HEK293 (cell line): ENCODE results near the gene LTK.

Experiments used
- CTCF ChIA-PET: fragments of 350-600 bp; formaldehyde crosslinking; extraction: SDS; loops from one replicate; lab custom pipeline; 2021; ENCODE audit warnings: antibody characterized with exemption; lab: Yijun Ruan, JAX
- POLR2A ChIA-PET: fragments of 300-600 bp; formaldehyde crosslinking; extraction: SDS; loops from one replicate; lab custom pipeline; 2020; ENCODE audit warnings: antibody characterized with exemption, inconsistent platforms; lab: Yijun Ruan, JAX
- H3K27ac ChIP-seq: fragments of 200-500 bp; sonication (Bioruptor generic); 2 replicates; pipeline ENCODE4 v1.5.1; 2014; ENCODE audit warnings: low read depth, low read length, control low read depth, inconsistent platforms; ENCODE audit errors: extremely low read depth
- H3K36me3 ChIP-seq, 2 experiments: fragments of 200-500 bp in 1 of 2; sonication (Bioruptor generic) in 1 of 2; 1 replicate in 1 of 2; 2 replicates in 1 of 2; pipeline ENCODE4 v1.5.1; 2014 to 2017; ENCODE audit warnings: inconsistent platforms in 2 of 2, low read length in 2 of 2; ENCODE audit not compliant: control insufficient read depth in 2 of 2, insufficient read depth in 1 of 2
- H3K4me1 ChIP-seq: fragments of 200-500 bp; sonication (Bioruptor generic); 2 replicates; pipeline ENCODE4 v1.5.1; 2014; ENCODE audit warnings: mild to moderate bottlenecking, low read length, inconsistent platforms; ENCODE audit not compliant: control insufficient read depth, insufficient read depth
- H3K4me3 ChIP-seq: 2 replicates; pipeline ENCODE4 v1.5.1; 2011; ENCODE audit warnings: low read depth, mild to moderate bottlenecking, control low read depth, low read length, moderate library complexity
- H3K9me3 ChIP-seq: fragments of 200-500 bp; sonication (Bioruptor generic); 2 replicates; pipeline ENCODE4 v1.5.1; 2014; ENCODE audit warnings: low read depth, low read length, inconsistent platforms; ENCODE audit not compliant: control insufficient read depth, insufficient read depth
- ELK4 ChIP-seq: IDR thresholded peaks from 2 replicates; pipeline ENCODE4 v1.6.1; 2011; ENCODE audit warnings: mild to moderate bottlenecking, low read depth, low read length, borderline replicate concordance
- FEZF1 ChIP-seq: fragments of 450-650 bp; formaldehyde crosslinking; IDR thresholded peaks from 2 replicates; pipeline ENCODE4 v1.5.1; 2016; ENCODE audit warnings: missing biosample characterization, missing genetic modification characterization
- GLIS1 ChIP-seq: fragments of 450-650 bp; formaldehyde crosslinking; IDR thresholded peaks from 2 replicates; pipeline ENCODE4 v1.5.1; 2016; ENCODE audit warnings: missing biosample characterization, missing genetic modification characterization
- KLF1 ChIP-seq: fragments of 450-650 bp; formaldehyde crosslinking; IDR thresholded peaks from 2 replicates; pipeline ENCODE4 v1.5.1; 2016; ENCODE audit warnings: missing biosample characterization, missing genetic modification characterization
- KLF17 ChIP-seq: fragments of 450-650 bp; formaldehyde crosslinking; IDR thresholded peaks from 2 replicates; pipeline ENCODE4 v1.5.1; 2016; ENCODE audit warnings: missing biosample characterization, missing genetic modification characterization
- KLF9 ChIP-seq: fragments of 450-650 bp; formaldehyde crosslinking; IDR thresholded peaks from 2 replicates; pipeline ENCODE4 v1.5.1; 2016; ENCODE audit warnings: missing biosample characterization, missing genetic modification characterization, low read depth
- PRDM10 ChIP-seq: fragments of 450-650 bp; formaldehyde crosslinking; IDR thresholded peaks from 2 replicates; pipeline ENCODE4 v1.5.1; 2016; ENCODE audit warnings: missing biosample characterization, missing genetic modification characterization
- SCRT2 ChIP-seq: fragments of 450-650 bp; formaldehyde crosslinking; IDR thresholded peaks from 2 replicates; pipeline ENCODE4 v1.5.1; 2016; ENCODE audit warnings: missing biosample characterization, missing genetic modification characterization
- SETDB1 ChIP-seq: IDR thresholded peaks from one replicate; pipeline ENCODE4 v1.6.1; 2017; ENCODE audit warnings: mild to moderate bottlenecking, low read length, moderate library complexity, mixed read lengths; ENCODE audit not compliant: insufficient read length
- TCF7L2 ChIP-seq: IDR thresholded peaks from 2 replicates; pipeline ENCODE4 v1.6.1; 2011; ENCODE audit warnings: low read depth, mild to moderate bottlenecking, inconsistent platforms, low read length, moderate library complexity, borderline replicate concordance
- ZBTB1 ChIP-seq: fragments of 450-650 bp; formaldehyde crosslinking; IDR thresholded peaks from 2 replicates; pipeline ENCODE4 v1.5.1; 2016; ENCODE audit warnings: missing biosample characterization, missing genetic modification characterization
- ZBTB8A ChIP-seq: fragments of 450-650 bp; formaldehyde crosslinking; IDR thresholded peaks from 2 replicates; pipeline ENCODE4 v1.5.1; 2016; ENCODE audit warnings: missing biosample characterization, missing genetic modification characterization
- ZFHX2 ChIP-seq: fragments of 450-650 bp; formaldehyde crosslinking; conservative IDR thresholded peaks from 2 replicates; pipeline ENCODE4 v1.5.1; 2016; ENCODE audit warnings: missing biosample characterization, missing genetic modification characterization
- ZNF114 ChIP-seq: fragments of 450-650 bp; formaldehyde crosslinking; IDR thresholded peaks from 2 replicates; pipeline ENCODE4 v1.5.0; 2017; ENCODE audit warnings: missing biosample characterization, missing genetic modification characterization
- ZNF184 ChIP-seq: fragments of 450-650 bp; IDR thresholded peaks from 2 replicates; pipeline ENCODE4 v1.5.1; 2018; ENCODE audit warnings: missing biosample characterization, mild to moderate bottlenecking, missing genetic modification characterization
- ZNF202 ChIP-seq: fragments of 450-650 bp; formaldehyde crosslinking; IDR thresholded peaks from 2 replicates; pipeline ENCODE4 v1.5.1; 2016; ENCODE audit warnings: missing biosample characterization, missing genetic modification characterization, borderline replicate concordance
- ZNF221 ChIP-seq: fragments of 450-650 bp; formaldehyde crosslinking; IDR thresholded peaks from 2 replicates; pipeline ENCODE4 v1.5.1; 2017; ENCODE audit warnings: missing biosample characterization, missing genetic modification characterization, borderline replicate concordance
- ZNF488 ChIP-seq: fragments of 450-650 bp; formaldehyde crosslinking; IDR thresholded peaks from 2 replicates; pipeline ENCODE4 v1.5.1; 2016; ENCODE audit warnings: missing biosample characterization, missing genetic modification characterization
- ZNF530 ChIP-seq: fragments of 450-650 bp; formaldehyde crosslinking; IDR thresholded peaks from 2 replicates; pipeline ENCODE4 v1.5.1; 2016; ENCODE audit warnings: low read depth, missing biosample characterization, missing genetic modification characterization
- ZNF544 ChIP-seq: fragments of 450-650 bp; formaldehyde crosslinking; IDR thresholded peaks from 2 replicates; pipeline ENCODE4 v1.5.0; 2017; ENCODE audit warnings: missing biosample characterization, missing genetic modification characterization
- ZNF548 ChIP-seq: fragments of 450-650 bp; formaldehyde crosslinking; IDR thresholded peaks from 2 replicates; pipeline ENCODE4 v1.5.1; 2016; ENCODE audit warnings: missing biosample characterization, missing genetic modification characterization
- ZNF549 ChIP-seq: fragments of 450-650 bp; IDR thresholded peaks from 2 replicates; pipeline ENCODE4 v1.5.1; 2018; ENCODE audit warnings: missing biosample characterization, missing genetic modification characterization, mild to moderate bottlenecking, inconsistent platforms, moderate library complexity
- ZNF596 ChIP-seq: fragments of 450-650 bp; IDR thresholded peaks from 2 replicates; pipeline ENCODE4 v1.5.0; 2018; ENCODE audit warnings: missing biosample characterization, mild to moderate bottlenecking, missing genetic modification characterization, moderate library complexity
- ZNF629 ChIP-seq: fragments of 450-650 bp; formaldehyde crosslinking; IDR thresholded peaks from 2 replicates; pipeline ENCODE4 v1.5.1; 2017; ENCODE audit warnings: missing biosample characterization, missing genetic modification characterization
- ZNF639 ChIP-seq: fragments of 450-650 bp; formaldehyde crosslinking; IDR thresholded peaks from 2 replicates; pipeline ENCODE4 v1.5.1; 2016; ENCODE audit warnings: missing biosample characterization, missing genetic modification characterization
- ZNF677 ChIP-seq: fragments of 450-650 bp; IDR thresholded peaks from 2 replicates; pipeline ENCODE4 v1.5.0; 2018; ENCODE audit warnings: missing biosample characterization, mild to moderate bottlenecking, missing genetic modification characterization, moderate library complexity
- ZNF704 ChIP-seq: fragments of 450-650 bp; formaldehyde crosslinking; IDR thresholded peaks from 2 replicates; pipeline ENCODE4 v1.5.1; 2016; ENCODE audit warnings: missing biosample characterization, missing genetic modification characterization
- ZNF747 ChIP-seq: fragments of 450-650 bp; formaldehyde crosslinking; IDR thresholded peaks from 2 replicates; pipeline ENCODE4 v1.5.1; 2016; ENCODE audit warnings: missing biosample characterization, missing genetic modification characterization
- ZNF768 ChIP-seq: fragments of 450-650 bp; formaldehyde crosslinking; IDR thresholded peaks from 2 replicates; pipeline ENCODE4 v1.5.1; 2018; ENCODE audit warnings: missing biosample characterization, mild to moderate bottlenecking, missing genetic modification characterization
- ZSCAN30 ChIP-seq: fragments of 450-650 bp; IDR thresholded peaks from 2 replicates; pipeline ENCODE4 v1.5.1; 2018; ENCODE audit warnings: missing biosample characterization, mild to moderate bottlenecking, missing genetic modification characterization, moderate library complexity

Gene LTK

GRCh38 chr15:41493205-41493901, 20.3 kb downstream of the LTK start, which contains the start of gene ITPKA:
Gene ITPKA, plus strand, starts transcription at chr15:41493874. Its CDS starts 54 bp downstream, at chr15:41493928.
- peak within 1 kb of the TSS; percentile 44 for H3K4me3 ChIP-seq
- ChIA-PET CTCF (interaction anchor here (1.5 kb wide), 1 partner anchor 65 kb away, joined by 5 read pairs; no protein-coding TSS in a partner anchor), POLR2A (interaction anchor here (0.9 to 1.7 kb wide), 3 partner anchors 9 to 20 kb away, joined by 3 to 7 read pairs (median 5); partner anchors contain the start of gene LTK)
- H3K27ac ChIP-seq = peak within 1 kb of the TSS; percentile 87
- H3K36me3 ChIP-seq = no peaks in the 10 kb centered on the region
- H3K9me3 ChIP-seq = no peaks in the 10 kb centered on the region
- H3K4me1 ChIP-seq = no peaks in the 10 kb centered on the region
- TF ChIP-seq ZBTB1 (tag by site-specific recombination) (no peak), TCF7L2 (no peak), ZNF704 (tag by site-specific recombination) (no peak), ELK4 (no peak), ZSCAN30 (tag by site-specific recombination) (peak; percentile 62; the same call in 1 of the 2 replicates), ZNF596 (tag by site-specific recombination) (no peak), PRDM10 (tag by site-specific recombination) (peak; percentile 60), ZNF639 (no peak), ZNF677 (tag by site-specific recombination) (no peak), ZNF530 (tag by site-specific recombination) (no peak), ZNF488 (tag by site-specific recombination) (no peak), ZNF184 (tag by site-specific recombination) (no peak), FEZF1 (tag by site-specific recombination) (no peak), ZNF768 (no peak), ZFHX2 (tag by site-specific recombination) (peak; percentile 52; the same call in 1 of the 2 replicates), ZNF548 (tag by site-specific recombination) (no peak), ZNF549 (tag by site-specific recombination) (no peak), ZNF202 (no peak), ZNF221 (no peak), ZBTB8A (tag by site-specific recombination) (peak; percentile 78), KLF1 (peak; percentile 77), ZNF747 (tag by site-specific recombination) (no peak), KLF9 (tag by site-specific recombination) (peak; percentile 84), ZNF114 (no peak), KLF17 (tag by site-specific recombination) (no peak; the same call in 1 of the 2 replicates), SCRT2 (tag by site-specific recombination) (no peak), GLIS1 (tag by site-specific recombination) (peak; percentile 70), SETDB1 (no peak), ZNF544 (tag by site-specific recombination) (no peak), ZNF629 (peak; percentile 43; the same call in 1 of the 2 replicates)
